ENCODE results near the gene COMMD4. TPM values are rescaled to one million over a fixed set of nuclear protein-coding genes. Genes with fewer than 3 reads are reported as not detected.

Gene COMMD4
- total and polyA plus RNA-seq, 2 of the 8 experiments (the other 6 are each of a cell fraction or from before 2014, with no cell fraction given), result 131 to 236 TPM

GRCh38 chr15:75361361-75361988, 25.6 kb downstream of the COMMD4 start (continued):
- TF ChIP-seq ZNF274 (IDR thresholded peaks at IDR 0.05; ENCODE audit: borderline replicate concordance, extremely low read depth, low read length), result no peak
- no peak for TF ChIP-seq NANOG (IDR thresholded peaks at IDR 0.05; ENCODE audit: insufficient read depth, low read depth, low read length, poor library complexity, severe bottlenecking)
